Type B pancreatic cell (in vitro differentiated cells): ENCODE results near the gene INKA2. TPM values are rescaled to one million over a fixed set of nuclear protein-coding genes. Genes with fewer than 3 reads are reported as not detected.

Source experiments
- DNase-seq: peaks from one replicate; pipeline ENCODE4 v3.0.0; 2021; ENCODE audit warnings: mixed read lengths; ENCODE audit not compliant: unreplicated experiment; ENCODE audit errors: extremely low spot score
- H3K27ac Mint-ChIP-seq: 2 replicates; pipeline ENCODE4 v1.8.0; 2021; ENCODE audit warnings: mild to moderate bottlenecking, mixed read lengths
- H3K27me3 Mint-ChIP-seq: 2 replicates; pipeline ENCODE4 v1.8.0; 2021; ENCODE audit warnings: mixed read lengths
- H3K36me3 Mint-ChIP-seq: 2 replicates; pipeline ENCODE4 v1.8.0; 2021; ENCODE audit warnings: mixed read lengths
- H3K4me1 Mint-ChIP-seq: one replicate; pipeline ENCODE4 v1.8.0; 2021; ENCODE audit warnings: mixed read lengths; ENCODE audit not compliant: unreplicated experiment
- H3K4me3 Mint-ChIP-seq: 2 replicates; pipeline ENCODE4 v1.8.0; 2021; ENCODE audit warnings: mild to moderate bottlenecking, mixed read lengths
- H3K9me3 Mint-ChIP-seq: 2 replicates; pipeline ENCODE4 v1.8.0; 2021; ENCODE audit warnings: mixed read lengths
- CTCF ChIP-seq: fragments of 200-600 bp; sonication (generic); conservative IDR thresholded peaks from 2 replicates; pipeline ENCODE4 v1.5.0; 2021; ENCODE audit warnings: antibody characterized with exemption, mild to moderate bottlenecking
- total RNA-seq: library from RNA; stranded (reverse); gene quantifications from 2 replicates; pipeline ENCODE4 v1.2.1, GENCODE V29; 2021; ENCODE audit warnings: low replicate concordance

INKA2 gene
- total RNA-seq, 1 donor from 2014 or later = 9.7 TPM

- H3K27ac Mint-ChIP-seq = no peak overlapping the region
- no peaks in the 10 kb centered on the region for H3K36me3 Mint-ChIP-seq
- H3K9me3 Mint-ChIP-seq = no peaks in the 10 kb centered on the region
- DNase-seq = no peak
- TF ChIP-seq CTCF = no peak
- peaks cover 3% of the 10 kb centered on the region for H3K4me1 Mint-ChIP-seq
- H3K4me3 Mint-ChIP-seq = no peak overlapping the region
- peaks cover 17% of the 10 kb centered on the region for H3K27me3 Mint-ChIP-seq
Measured at GRCh38 chr1:111750856-111751255, 11.7 kb upstream of the INKA2 start.

GRCh38 chr1:111749628-111750027 is 10.4 kb upstream of the INKA2 start:
- no peak for TF ChIP-seq CTCF
- Mint-ChIP-seq H3K27me3 (peaks cover 20% of the 10 kb centered on the region), H3K27ac (no peak overlapping the region), H3K4me1 (peaks cover 3% of the 10 kb centered on the region), H3K4me3 (no peak overlapping the region), H3K36me3 (no peaks in the 10 kb centered on the region), H3K9me3 (no peaks in the 10 kb centered on the region)
- DNase-seq = no peak

GRCh38 chr1:111747947-111748346 is 8.8 kb upstream of the INKA2 start:
- H3K4me1 Mint-ChIP-seq = peaks cover 3% of the 10 kb centered on the region
- no peaks in the 10 kb centered on the region for H3K36me3 Mint-ChIP-seq
- peaks cover 23% of the 10 kb centered on the region for H3K27me3 Mint-ChIP-seq
- no peak overlapping the region for H3K4me3 Mint-ChIP-seq
- no peak for DNase-seq
- H3K9me3 Mint-ChIP-seq = no peaks in the 10 kb centered on the region
- no peak overlapping the region for H3K27ac Mint-ChIP-seq
- TF ChIP-seq CTCF = no peak

GRCh38 chr1:111747282-111747734 is 8.1 kb upstream of the INKA2 start:
- Mint-ChIP-seq H3K27me3 (peaks cover 26% of the 10 kb centered on the region), H3K36me3 (no peaks in the 10 kb centered on the region), H3K4me1 (peaks cover 3% of the 10 kb centered on the region), H3K27ac (no peak overlapping the region), H3K4me3 (no peak overlapping the region), H3K9me3 (no peaks in the 10 kb centered on the region)
- TF ChIP-seq CTCF = peak; percentile 75
- no peak for DNase-seq

GRCh38 chr1:111746614-111746999 is 7.4 kb upstream of the INKA2 start:
- no peak overlapping the region for H3K27ac Mint-ChIP-seq
- H3K9me3 Mint-ChIP-seq = no peaks in the 10 kb centered on the region
- H3K4me1 Mint-ChIP-seq = peaks cover 3% of the 10 kb centered on the region
- H3K27me3 Mint-ChIP-seq = peaks cover 26% of the 10 kb centered on the region
- no peak for DNase-seq
- TF ChIP-seq CTCF = no peak
- H3K36me3 Mint-ChIP-seq = no peaks in the 10 kb centered on the region
- no peak overlapping the region for H3K4me3 Mint-ChIP-seq
